Stimulated activated CD4-positive, alpha-beta T cell treated with anti-CD3 and anti-CD28 coated beads, Interleukin-12 subunit alpha, Interleukin-12 subunit beta, amount 100 ng/mL, for 48 hours (primary cell): ENCODE data around the gene CLCF1.
A peak's percentile ranks its signal among the peaks of the same experiment; 100 is the strongest.

Experiments used
- DNase-seq, 3 donors: peaks; one replicate each; pipeline ENCODE4 v3.0.0-alpha.2; 2020; ENCODE audit warnings: low read depth in 2 of 3, low spot score in 1 of 3

CLCF1 gene

DNA sequence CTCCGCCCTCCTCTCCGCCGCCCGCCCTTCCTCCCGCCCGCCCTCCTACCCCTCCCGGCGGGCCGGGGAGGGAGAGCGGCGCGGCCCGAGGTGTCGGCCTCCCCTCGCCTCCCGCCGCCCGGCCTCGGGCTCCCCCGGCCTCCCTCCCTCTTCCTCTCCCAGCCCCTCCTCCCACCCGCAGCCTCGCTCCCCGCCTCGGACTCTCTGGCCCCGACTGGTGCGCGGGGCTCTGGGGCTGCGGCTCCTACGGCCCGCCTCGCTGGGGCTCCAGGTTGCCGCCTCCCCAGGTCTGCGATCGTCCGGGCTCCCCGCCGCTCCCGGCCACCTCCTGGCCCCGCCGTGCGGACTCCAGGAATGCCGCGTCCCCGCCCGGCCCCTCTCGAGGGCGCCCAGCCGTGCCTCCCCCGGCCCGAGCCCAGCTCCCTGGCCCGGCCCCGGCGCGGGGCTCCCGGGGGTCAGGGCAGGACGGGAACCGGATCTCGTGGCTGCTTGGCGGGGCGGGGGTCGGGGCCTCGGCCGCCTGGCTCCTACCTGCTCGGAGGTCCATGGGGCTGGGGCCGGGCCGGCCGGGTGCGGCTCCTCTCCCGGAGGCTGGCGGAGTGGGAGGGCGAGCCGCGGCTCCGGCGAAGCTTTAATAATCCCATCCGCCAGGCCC lies at the start of gene CLCF1:
Gene CLCF1, minus strand, starts transcription at position 606 of the 655 bp plus-strand sequence. Its CDS starts 59 bp downstream, at position 547.
- DNase-seq, result no peak

DNA sequence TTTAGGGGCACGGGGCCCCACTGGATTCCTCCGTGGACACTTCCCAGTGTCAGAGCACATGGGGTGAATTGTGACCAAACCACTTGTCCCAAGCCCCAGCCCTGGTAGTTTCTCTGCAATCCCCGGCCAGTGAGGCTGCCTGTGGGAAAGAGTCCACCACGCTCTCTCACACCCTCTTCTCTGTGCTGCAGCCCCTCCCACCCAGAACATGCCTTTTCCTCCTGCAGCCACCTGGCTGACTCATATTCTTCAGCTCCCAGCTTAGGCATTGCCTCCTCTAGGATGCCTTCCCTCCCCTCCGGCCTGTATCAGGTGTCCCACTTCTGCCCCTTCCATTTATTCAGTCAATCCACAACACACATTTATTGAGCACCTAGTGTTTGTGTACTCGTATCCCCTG lies 49.5 kb upstream of the CLCF1 start:
- DNase-seq, result no peak

GRCh38 chr11:67421430-67422031 lies 48.1 kb upstream of the CLCF1 start:
- DNase-seq, result no peak

GRCh38 chr11:67420646-67421429 lies 47.4 kb upstream of the CLCF1 start:
- peak; percentile 97 to 99 (median 97) for DNase-seq

DNA sequence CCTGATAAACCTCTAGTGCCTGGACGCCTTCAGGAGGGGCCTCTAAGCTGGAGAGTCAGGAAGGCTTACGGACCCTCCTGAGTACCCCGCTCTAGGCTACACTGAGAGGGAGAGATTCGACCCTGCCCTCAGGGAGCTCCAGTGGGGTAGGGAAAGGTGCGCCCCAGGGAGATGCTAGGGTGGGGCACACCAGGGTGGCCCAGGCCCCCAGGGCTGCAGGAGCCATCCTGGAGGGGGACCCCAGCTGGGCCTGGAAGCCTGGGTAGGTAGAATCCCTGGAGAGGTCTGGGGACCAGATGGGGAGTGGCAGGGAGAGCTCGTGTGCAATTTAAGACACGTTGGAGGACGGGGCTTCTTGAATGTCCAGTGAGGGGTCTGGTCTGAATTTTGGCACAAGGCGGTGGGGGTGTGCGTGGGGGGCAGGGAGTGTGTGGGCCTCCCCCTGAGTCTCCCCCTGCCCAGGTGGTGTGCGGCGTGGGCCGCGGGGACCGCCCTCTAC lies 46.8 kb upstream of the CLCF1 start:
- no peak for DNase-seq

DNA sequence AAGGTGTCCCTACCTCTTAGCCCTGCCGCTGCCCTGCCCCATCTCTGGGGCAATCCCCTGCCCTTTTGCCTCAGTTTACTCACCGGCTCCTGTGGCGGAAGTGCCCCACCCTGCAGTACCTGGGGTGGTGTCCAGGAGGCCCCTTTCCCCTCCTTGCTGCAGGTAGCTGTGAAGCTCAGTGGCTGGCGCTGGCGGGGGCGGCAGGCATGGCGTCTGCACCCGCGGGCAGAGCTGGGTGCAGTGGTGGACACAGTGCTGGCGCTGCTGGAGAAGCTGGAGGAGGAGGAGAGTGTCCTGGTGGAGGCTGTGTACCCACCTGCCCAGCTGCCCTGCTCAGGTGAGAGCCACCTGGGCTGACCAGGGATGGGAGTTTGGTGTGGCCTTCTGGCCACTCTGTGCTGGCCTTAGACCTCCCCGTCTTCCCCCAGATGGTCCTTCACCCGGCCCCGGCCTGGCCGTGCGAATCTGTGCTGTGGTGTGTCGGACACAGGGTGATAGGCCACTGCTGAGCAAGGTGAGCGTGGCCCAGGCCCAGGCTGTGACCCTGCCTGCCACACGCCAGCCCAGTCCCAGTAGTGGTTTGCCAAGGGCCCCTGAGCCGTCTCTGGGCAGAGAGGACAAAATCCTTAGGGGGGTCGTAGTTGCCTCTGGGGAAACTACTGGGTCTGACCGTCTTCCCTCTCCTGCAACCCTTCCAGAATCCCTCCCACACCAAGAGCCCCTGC lies 46.1 kb upstream of the CLCF1 start:
- DNase-seq, result no peak

GRCh38 chr11:67418476-67419281 lies 45.3 kb upstream of the CLCF1 start:
- DNase-seq, result no peak

- no peak for DNase-seq
Observed at GRCh38 chr11:67417425-67417824, 44.0 kb upstream of the CLCF1 start.

DNA sequence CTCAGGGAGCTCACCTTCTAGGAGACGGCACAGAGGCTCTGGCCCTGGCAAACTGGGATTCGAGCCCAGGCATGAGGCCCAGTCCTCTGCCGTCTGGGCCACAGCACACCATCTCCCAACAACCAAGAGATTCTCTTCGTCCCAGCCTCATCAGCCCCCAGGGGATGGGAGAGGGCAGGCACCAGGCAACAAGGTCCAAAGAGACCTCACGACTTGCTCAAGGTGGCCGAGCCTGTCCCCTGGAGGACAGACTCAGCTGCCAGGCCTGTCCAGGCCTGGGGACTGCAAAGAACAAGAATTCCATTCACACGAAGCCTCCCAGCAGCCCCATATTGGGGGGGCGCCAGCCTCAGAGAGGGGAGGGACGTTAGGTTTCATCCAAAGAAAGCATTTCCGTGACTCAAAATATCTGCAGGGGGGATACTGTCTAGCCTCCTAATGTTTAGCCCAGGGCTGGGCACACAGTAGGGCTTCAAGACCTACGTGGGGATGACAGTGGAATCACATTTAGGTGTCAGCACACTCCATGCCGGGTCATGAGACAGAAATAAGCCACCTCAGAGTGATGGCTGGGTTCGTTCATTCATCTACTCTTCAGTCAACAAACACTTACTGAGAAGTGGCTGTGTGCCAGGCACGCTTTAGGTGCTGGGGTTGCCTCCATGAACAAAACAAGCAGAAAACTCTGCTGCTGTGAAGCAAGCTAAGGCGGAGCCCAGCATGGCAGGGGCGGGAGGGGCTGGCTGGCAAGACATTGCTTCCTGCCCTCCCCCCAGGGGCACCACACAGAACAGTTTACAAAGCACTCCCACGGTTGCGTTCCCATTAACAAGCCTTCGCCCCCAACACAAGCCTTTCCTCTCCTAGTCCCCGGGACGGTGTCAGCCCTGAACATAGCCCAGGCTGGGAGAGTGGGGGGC lies 43.3 kb upstream of the CLCF1 start:
- no peak for DNase-seq

GRCh38 chr11:67415501-67416304 lies 42.3 kb upstream of the CLCF1 start, which contains the start of gene CARNS1:
TSS of gene CARNS1 (plus strand) at chr11:67415678. CDS start at chr11:67416200, 522 bp downstream.
- DNase-seq, result no peak

- DNase-seq, result no peak
Observed at GRCh38 chr11:67413266-67413849, 40.0 kb upstream of the CLCF1 start.

- DNase-seq, result no peak
Observed at GRCh38 chr11:67412495-67413179, 39.2 kb upstream of the CLCF1 start.

DNA sequence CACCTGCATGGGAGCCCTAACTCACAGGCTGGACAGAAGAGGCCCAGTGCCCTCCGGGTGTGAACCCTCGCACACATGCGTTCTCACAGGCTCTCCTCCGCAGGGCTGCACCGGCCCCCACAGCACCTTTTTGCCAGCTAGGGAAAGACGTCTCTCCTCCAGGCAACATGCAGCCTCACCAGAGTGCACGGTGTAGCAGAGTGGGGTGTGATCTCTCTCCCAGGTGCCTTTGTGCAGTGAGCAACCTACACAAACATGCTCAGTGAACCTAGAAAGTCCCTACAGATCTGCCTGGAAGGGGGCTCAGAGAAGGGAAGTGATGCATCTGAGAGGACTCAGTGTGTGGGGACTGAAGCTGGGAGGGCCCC lies 38.4 kb upstream of the CLCF1 start:
- no peak for DNase-seq

GRCh38 chr11:67410984-67411784 lies 37.8 kb upstream of the CLCF1 start:
- no peak for DNase-seq

GRCh38 chr11:67410369-67410831 lies 37.0 kb upstream of the CLCF1 start:
- no peak for DNase-seq

- no peak for DNase-seq
Observed at GRCh38 chr11:67409781-67410368, 36.5 kb upstream of the CLCF1 start.
